Right lobe of liver (tissue), 6 donors: ENCODE measurements around the gene ISX. TPM values are rescaled to one million over a fixed set of nuclear protein-coding genes. Genes with fewer than 3 reads are reported as not detected.

ENCODE experiments used
- ATAC-seq, 4 donors: fragments of 200-7000 bp; cut with Tn5 transposase; one replicate each; pipeline ENCODE4 v1.9.1; 2020; ENCODE audit warnings: mild to moderate bottlenecking in 4 of 4, moderate library complexity in 4 of 4
- DNase-seq, 3 donors: peaks; one replicate each; pipeline ENCODE4 v3.0.0-alpha.2; 2020
- H3K27ac ChIP-seq, 3 donors: fragments of 200-600 bp; one replicate each; pipeline ENCODE4 v1.8.0; 2022
- H3K27me3 ChIP-seq, 2 donors: fragments of 200-600 bp; one replicate each; pipeline ENCODE4 v1.8.0; 2022
- H3K36me3 ChIP-seq, 4 donors: fragments of 200-600 bp; sonication (generic) in 1 of 4; one replicate each; pipeline versions ENCODE4 v1.5.1 to v1.8.0; 2017 to 2022; ENCODE audit warnings: control low read depth in 1 of 4
- H3K4me1 ChIP-seq, 4 donors: fragments of 200-600 bp; sonication (generic) in 1 of 4; one replicate each; pipeline versions ENCODE4 v1.5.1 to v1.8.0; 2017 to 2022; ENCODE audit warnings: control low read depth in 1 of 4
- H3K4me3 ChIP-seq, 3 donors: fragments of 200-600 bp; one replicate each; pipeline ENCODE4 v1.8.0; 2022
- H3K9me3 ChIP-seq, 4 donors: fragments of 200-600 bp; sonication (generic) in 1 of 4; one replicate each; pipeline versions ENCODE4 v1.5.1 to v1.8.0; 2017 to 2022; ENCODE audit warnings: control low read depth in 1 of 4
- POLR2A ChIP-seq: fragments of 450-650 bp; IDR thresholded peaks from one replicate; pipeline ENCODE4 v1.6.1; 2017; ENCODE audit warnings: antibody characterized with exemption, mild to moderate bottlenecking
- WGBS: methylation state at CpG from one replicate; pipeline ENCODE4 v1.1.6; 2018; ENCODE audit warnings: low coverage, low lambda C conversion rate; ENCODE audit not compliant: insufficient coverage; ENCODE audit errors: missing lambda C conversion rate; 5-methylcytosine and 5-hydroxymethylcytosine counted together
- intact Hi-C, 2 donors: fragments of 100-400 bp; cut with DNase I; formaldehyde crosslinking; loops; one replicate each; pipeline versions ENCODE4 v1.11.2 to v1.14.1; 2022
- total RNA-seq, 6 experiments: library from RNA; depleted of rRNA in 2 of 6; stranded (reverse); fragments of >200 nt in 2 of 6; fragmentation: NEBNext Ultra II Directional in 3 of 6; extraction: Animal tissue kit (Norgen Biotek cat#: 25700) in 3 of 6; gene quantifications; one replicate each; pipeline versions ENCODE4 v1.1.0 to v1.2.4, GENCODE V29; 2016 to 2023
- TF ChIP-seq, protein P1 (sequence below), 4 donors: fragments of 200-600 bp in 3 of 4; fragments of 450-650 bp in 1 of 4; IDR thresholded peaks; one replicate each; pipeline versions ENCODE4 v1.5.1 to v1.8.0; 2016 to 2022; ENCODE audit warnings: antibody characterized with exemption in 4 of 4, mild to moderate bottlenecking in 2 of 4
- donor health status: DM: no; HTN: yes; CAD: no.
- donor health status: DM: no; HTN: no; CAD: no.
- donor health status: DM: no; HTN: no; CAD: no.
- donor health status: DM: no; HTN: yes; CAD: no.
- donor health status: DM: no; HTN: yes; CAD: no.

The ISX gene
- total RNA-seq, 6 experiments from 2014 or later, result not detected

DNA sequence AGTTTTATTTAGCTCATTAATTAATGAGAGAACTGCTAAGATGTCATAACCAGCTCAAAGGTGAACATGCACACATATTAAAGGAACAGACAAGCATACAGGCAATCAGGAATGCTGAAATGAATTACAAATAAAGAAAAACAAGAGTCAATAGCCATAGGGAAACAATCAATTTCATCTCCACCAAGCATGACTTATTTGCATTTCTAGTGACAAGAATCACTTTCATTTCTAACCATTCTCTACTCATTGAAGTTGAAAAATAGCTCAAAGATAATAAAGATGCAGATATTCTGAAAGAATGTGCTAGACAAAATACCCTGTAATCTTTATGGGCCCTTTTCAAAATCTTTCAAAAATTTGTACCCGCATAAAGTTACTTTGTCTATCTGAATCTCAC lies 23.2 kb downstream of the ISX start:
- DNase-seq (no peak), ATAC-seq (no peak)
- intact Hi-C loops, result no loop called here

DNA sequence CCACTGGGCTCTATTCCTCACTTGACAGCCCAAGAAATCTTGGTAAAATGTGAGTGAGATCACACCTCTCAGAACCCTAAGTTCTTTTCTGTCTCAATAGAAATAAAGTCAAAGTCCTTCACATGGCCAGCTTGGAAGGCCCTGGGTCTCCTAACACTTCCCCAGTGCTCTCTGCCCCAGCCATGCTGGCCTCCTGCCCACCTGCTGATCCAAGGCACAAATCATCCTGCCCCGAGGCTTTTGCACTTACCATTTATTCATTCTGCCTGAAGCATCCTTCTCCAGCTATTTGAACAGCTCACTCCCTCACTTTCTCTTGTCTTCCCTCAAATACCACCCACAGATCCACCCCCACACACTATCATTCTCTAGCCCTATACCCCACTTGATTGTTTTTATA lies 26.4 kb downstream of the ISX start:
- 13% methylated on average over 1 of the region's 1 CpG for WGBS
- no peak for TF ChIP-seq POLR2A
- TF ChIP-seq, protein P1, sequence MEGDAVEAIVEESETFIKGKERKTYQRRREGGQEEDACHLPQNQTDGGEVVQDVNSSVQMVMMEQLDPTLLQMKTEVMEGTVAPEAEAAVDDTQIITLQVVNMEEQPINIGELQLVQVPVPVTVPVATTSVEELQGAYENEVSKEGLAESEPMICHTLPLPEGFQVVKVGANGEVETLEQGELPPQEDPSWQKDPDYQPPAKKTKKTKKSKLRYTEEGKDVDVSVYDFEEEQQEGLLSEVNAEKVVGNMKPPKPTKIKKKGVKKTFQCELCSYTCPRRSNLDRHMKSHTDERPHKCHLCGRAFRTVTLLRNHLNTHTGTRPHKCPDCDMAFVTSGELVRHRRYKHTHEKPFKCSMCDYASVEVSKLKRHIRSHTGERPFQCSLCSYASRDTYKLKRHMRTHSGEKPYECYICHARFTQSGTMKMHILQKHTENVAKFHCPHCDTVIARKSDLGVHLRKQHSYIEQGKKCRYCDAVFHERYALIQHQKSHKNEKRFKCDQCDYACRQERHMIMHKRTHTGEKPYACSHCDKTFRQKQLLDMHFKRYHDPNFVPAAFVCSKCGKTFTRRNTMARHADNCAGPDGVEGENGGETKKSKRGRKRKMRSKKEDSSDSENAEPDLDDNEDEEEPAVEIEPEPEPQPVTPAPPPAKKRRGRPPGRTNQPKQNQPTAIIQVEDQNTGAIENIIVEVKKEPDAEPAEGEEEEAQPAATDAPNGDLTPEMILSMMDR (IDR thresholded peaks at IDR 0.05), result no peak
- no peaks in the 10 kb centered on the region for H3K27me3 ChIP-seq
- no peak for DNase-seq
- intact Hi-C loops, result no loop called here
- no peaks in the 10 kb centered on the region for H3K36me3 ChIP-seq
- H3K9me3 ChIP-seq, result no peaks in the 10 kb centered on the region
- no peak for ATAC-seq
- no peak overlapping the region for H3K4me3 ChIP-seq
- H3K4me1 ChIP-seq, result no peaks in the 10 kb centered on the region
- no peak overlapping the region for H3K27ac ChIP-seq

More for the DNA sequence above, 23.2 kb downstream of the ISX start:
- H3K36me3 ChIP-seq, result no peaks in the 10 kb centered on the region
- no peaks in the 10 kb centered on the region for H3K27me3 ChIP-seq
- WGBS, result 92% methylated on average over 1 of the region's 1 CpG
- H3K27ac ChIP-seq, result no peak overlapping the region
- H3K4me3 ChIP-seq, result no peak overlapping the region
- TF ChIP-seq, protein P1 (IDR thresholded peaks at IDR 0.05), result no peak
- no peak for TF ChIP-seq POLR2A
- no peaks in the 10 kb centered on the region for H3K4me1 ChIP-seq
- no peaks in the 10 kb centered on the region for H3K9me3 ChIP-seq

DNA sequence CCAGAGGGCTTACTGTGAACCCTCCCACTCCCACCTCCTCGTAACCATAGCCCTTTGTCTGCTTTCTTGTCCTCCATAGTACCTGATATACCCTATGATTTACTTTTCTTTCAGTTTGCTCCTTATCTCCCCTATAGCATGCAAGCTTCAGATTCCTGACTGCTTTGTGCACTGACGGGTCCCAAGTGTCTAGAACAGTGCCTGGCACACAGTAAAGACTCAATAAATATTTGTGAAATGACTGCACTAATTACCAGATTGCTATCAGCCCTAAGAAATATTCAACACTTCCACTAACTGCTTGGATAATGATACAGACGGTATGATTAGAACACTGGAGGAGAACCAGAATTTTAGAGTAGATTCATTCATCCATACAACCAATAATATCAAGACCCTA lies 33.0 kb downstream of the ISX start:
- ATAC-seq, result no peak
- WGBS, result 36% methylated on average over 3 of the region's 3 CpGs
- intact Hi-C loops, result no loop called here

DNA sequence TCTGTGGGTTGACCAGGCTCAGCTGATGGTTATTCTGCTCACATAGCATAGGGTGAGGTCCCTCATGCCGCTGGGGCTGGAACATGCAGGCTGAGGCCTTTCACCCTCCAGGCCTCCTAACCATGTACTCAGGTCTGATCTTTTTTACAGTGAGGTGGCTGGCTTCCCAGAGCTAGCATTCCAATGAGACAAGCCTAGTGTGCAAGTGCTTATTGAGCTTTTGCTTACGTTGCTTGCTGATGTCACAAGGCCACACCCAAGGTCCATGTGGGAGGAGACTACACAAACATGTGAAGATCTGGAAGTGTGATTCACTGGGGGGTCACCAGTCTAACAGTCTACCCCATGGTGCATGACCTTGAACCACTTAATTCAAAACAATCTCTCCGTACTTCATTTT lies 33.9 kb downstream of the ISX start:
- Histone ChIP-seq H3K9me3 (no peaks in the 10 kb centered on the region), H3K36me3 (no peaks in the 10 kb centered on the region), H3K4me3 (no peak overlapping the region), H3K4me1 (no peaks in the 10 kb centered on the region), H3K27me3 (no peaks in the 10 kb centered on the region), H3K27ac (no peak overlapping the region)
- TF ChIP-seq, protein P1 (IDR thresholded peaks at IDR 0.05), result no peak
- TF ChIP-seq POLR2A, result no peak
- DNase-seq, result no peak
- ATAC-seq, result no peak
- WGBS, result 93% methylated on average over 1 of the region's 3 CpGs
- intact Hi-C loops, result no loop called here

More for the DNA sequence above, 33.0 kb downstream of the ISX start:
- Histone ChIP-seq H3K9me3 (no peaks in the 10 kb centered on the region), H3K27ac (no peak overlapping the region), H3K36me3 (no peaks in the 10 kb centered on the region), H3K27me3 (no peaks in the 10 kb centered on the region), H3K4me3 (no peak overlapping the region), H3K4me1 (no peaks in the 10 kb centered on the region)
- TF ChIP-seq, protein P1 (IDR thresholded peaks at IDR 0.05), result no peak
- no peak for TF ChIP-seq POLR2A
- DNase-seq, result no peak

DNA sequence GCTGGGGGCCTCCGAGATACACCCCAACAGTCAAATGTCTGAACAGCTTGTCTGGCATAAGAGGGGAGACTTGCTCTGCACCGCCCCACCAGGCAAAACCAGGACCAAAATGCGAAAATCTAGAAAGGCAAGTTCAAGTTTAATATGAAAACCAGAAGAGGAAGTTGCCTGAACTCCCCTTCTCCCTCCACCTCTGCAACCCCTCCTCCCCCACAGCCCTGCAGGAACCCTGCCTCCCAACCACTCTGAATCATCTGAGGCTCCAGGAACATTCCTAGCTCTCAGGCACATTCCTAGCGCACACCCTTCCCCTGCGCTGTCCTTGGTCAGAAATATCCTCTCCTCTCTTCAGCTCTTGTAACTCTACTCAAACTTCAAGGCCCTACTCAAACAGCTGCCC lies 36.7 kb downstream of the ISX start:
- no peak for ATAC-seq
- H3K36me3 ChIP-seq, result no peaks in the 10 kb centered on the region
- 68% methylated on average over 4 of the region's 5 CpGs for WGBS
- intact Hi-C loops, result no loop called here
- H3K9me3 ChIP-seq, result no peaks in the 10 kb centered on the region
- no peak overlapping the region for H3K4me3 ChIP-seq
- TF ChIP-seq, protein P1 (IDR thresholded peaks at IDR 0.05), result no peak
- TF ChIP-seq POLR2A, result no peak
- no peak overlapping the region for H3K27ac ChIP-seq
- no peaks in the 10 kb centered on the region for H3K27me3 ChIP-seq
- DNase-seq, result no peak
- H3K4me1 ChIP-seq, result no peaks in the 10 kb centered on the region
